ENCODE results near the gene C19orf38. TPM values are rescaled to one million over a fixed set of nuclear protein-coding genes. Genes with fewer than 3 reads are reported as not detected.

The C19orf38 gene
- total and polyA plus RNA-seq, 2 of the 4 experiments (the other 2 are of a cell fraction) = 0.18 to 0.19 TPM

DNA sequence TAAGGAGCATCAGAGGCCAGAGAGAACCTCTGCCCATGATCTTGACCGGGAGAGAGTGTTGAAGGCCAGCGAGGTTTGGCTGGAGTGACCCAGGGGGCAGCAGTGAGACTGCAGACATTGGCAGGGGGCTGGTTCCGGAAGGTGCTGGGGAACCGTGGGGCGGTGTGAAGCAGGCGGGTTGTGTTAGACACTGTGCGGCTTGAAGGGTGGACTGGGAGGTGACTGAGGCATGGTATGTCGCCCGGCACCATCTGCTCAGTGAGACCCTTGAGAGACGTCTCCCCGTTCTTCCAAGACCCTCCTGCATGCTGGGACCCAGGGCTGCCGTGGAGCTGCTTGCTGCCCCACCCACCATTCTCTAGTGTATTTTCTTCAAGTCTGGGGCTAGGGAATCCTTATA is 47.7 kb downstream of the C19orf38 start:
- H4K91ac ChIP-seq (ENCODE audit: insufficient read depth, low read depth, low read length) = no peak overlapping the region
- no peak overlapping the region for H2BK5ac ChIP-seq (ENCODE audit: low read depth, low read length, poor library complexity, severe bottlenecking)
- H3K79me1 ChIP-seq (ENCODE audit: low read depth in 1 of 2, low read length in 2 of 2) = peaks cover 34 to 88% of the 10 kb centered on the region in 2 experiments
- intact Hi-C loops (cut with micrococcal nuclease) = no loop called here
- 43% methylated on average over 1 of the region's 12 CpGs; no CpG with 5 or more reads in 1 of the 2 experiments for WGBS, 2 experiments (ENCODE audit: extremely low coverage in 2 of 2, insufficient read length in 1 of 2)
- peaks cover 28% of the 10 kb centered on the region for H3K9me1 ChIP-seq (ENCODE audit: insufficient read depth, low read length)
- no peak; the same call in 1 of the 2 replicates for ATAC-seq (ENCODE audit: low read depth)
- dilution Hi-C loops (cut with HindIII; ENCODE audit: low sequenced_read_pairs, unreplicated experiment) = no loop called here
- no TSS peak for BruUV-seq (replicated peaks)
- CTCF ChIA-PET = no interaction called here
- peak overlapping the region; percentile 56 for H2AFZ ChIP-seq (replicated peaks; ENCODE audit: low read length, poor library complexity)
- no peak overlapping the region for H2BK120ac ChIP-seq (ENCODE audit: low read depth, low read length)
- no peak overlapping the region for H3K14ac ChIP-seq (replicated peaks; ENCODE audit: low read depth, low read length)
- POLR2A ChIA-PET (ENCODE audit: unreplicated experiment) = no interaction called here
- H4K5ac ChIP-seq (ENCODE audit: low read depth, low read length) = no peak overlapping the region
- H4K20me1 ChIP-seq (ENCODE audit: insufficient read depth, low read length) = peaks cover 73% of the 10 kb centered on the region
- H3K4me1 ChIP-seq (ENCODE audit: control insufficient read depth, insufficient read depth, low read length) = peaks cover 16% of the 10 kb centered on the region
- H3K9me3 ChIP-seq (ENCODE audit: control insufficient read depth, insufficient read depth, low read length) = no peaks in the 10 kb centered on the region
- no peak overlapping the region for H3K23ac ChIP-seq (ENCODE audit: low read depth, low read length)
- H3K27me3 ChIP-seq (ENCODE audit: control insufficient read depth, insufficient read depth, low read length) = no peaks in the 10 kb centered on the region
- no peak overlapping the region for H3K4ac ChIP-seq (ENCODE audit: low read depth, low read length)
- H2AK9ac ChIP-seq (replicated peaks; ENCODE audit: low read depth, low read length, poor library complexity) = peak overlapping the region; percentile 9
- no peak for DNase-seq
- no peak overlapping the region for H4K8ac ChIP-seq (ENCODE audit: low read depth in 2 of 2, low read length in 2 of 2)
- no peak overlapping the region for H2AK5ac ChIP-seq (ENCODE audit: low read depth, low read length)
- no peaks in the 10 kb centered on the region for H3K36me3 ChIP-seq (ENCODE audit: control insufficient read depth, insufficient read depth, low read length)
- TF ChIP-seq BHLHE40 (IDR thresholded peaks at IDR 0.05; ENCODE audit: low read depth, low read length) (no peak), RFX5 (IDR thresholded peaks at IDR 0.05; ENCODE audit: low read depth, low read length) (no peak), FOS (IDR thresholded peaks at IDR 0.05; ENCODE audit: low read depth, low read length) (no peak), RCOR1 (IDR thresholded peaks at IDR 0.05; ENCODE audit: insufficient replicate concordance, low read length) (no peak), MAZ (IDR thresholded peaks at IDR 0.05; ENCODE audit: borderline replicate concordance, low read depth, low read length) (no peak), SMC3 (IDR thresholded peaks at IDR 0.05; ENCODE audit: low read depth, low read length) (no peak), MXI1 (IDR thresholded peaks at IDR 0.05; ENCODE audit: borderline replicate concordance, low read depth, low read length) (no peak), CEBPB (IDR thresholded peaks at IDR 0.05; ENCODE audit: low read depth, low read length) (no peak), MAFK (IDR thresholded peaks at IDR 0.05; ENCODE audit: low read depth, low read length) (no peak), POLR2A (IDR thresholded peaks at IDR 0.05; ENCODE audit: low read depth, low read length) (no peak), CHD1 (IDR thresholded peaks at IDR 0.05; ENCODE audit: low read depth, low read length) (no peak), RAD21 (IDR thresholded peaks at IDR 0.05; ENCODE audit: low read length) (no peak), CTCF (conservative IDR thresholded peaks at IDR 0.05; ENCODE audit: low read depth, low read length) (no peak), NFE2L2 (IDR thresholded peaks at IDR 0.05; ENCODE audit: low read depth, low read length) (no peak)
- TF ChIP-seq, protein P1, sequence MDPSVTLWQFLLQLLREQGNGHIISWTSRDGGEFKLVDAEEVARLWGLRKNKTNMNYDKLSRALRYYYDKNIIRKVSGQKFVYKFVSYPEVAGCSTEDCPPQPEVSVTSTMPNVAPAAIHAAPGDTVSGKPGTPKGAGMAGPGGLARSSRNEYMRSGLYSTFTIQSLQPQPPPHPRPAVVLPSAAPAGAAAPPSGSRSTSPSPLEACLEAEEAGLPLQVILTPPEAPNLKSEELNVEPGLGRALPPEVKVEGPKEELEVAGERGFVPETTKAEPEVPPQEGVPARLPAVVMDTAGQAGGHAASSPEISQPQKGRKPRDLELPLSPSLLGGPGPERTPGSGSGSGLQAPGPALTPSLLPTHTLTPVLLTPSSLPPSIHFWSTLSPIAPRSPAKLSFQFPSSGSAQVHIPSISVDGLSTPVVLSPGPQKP (IDR thresholded peaks at IDR 0.05; ENCODE audit: borderline replicate concordance, low read depth, low read length) = no peak
- TF ChIP-seq, protein P2, sequence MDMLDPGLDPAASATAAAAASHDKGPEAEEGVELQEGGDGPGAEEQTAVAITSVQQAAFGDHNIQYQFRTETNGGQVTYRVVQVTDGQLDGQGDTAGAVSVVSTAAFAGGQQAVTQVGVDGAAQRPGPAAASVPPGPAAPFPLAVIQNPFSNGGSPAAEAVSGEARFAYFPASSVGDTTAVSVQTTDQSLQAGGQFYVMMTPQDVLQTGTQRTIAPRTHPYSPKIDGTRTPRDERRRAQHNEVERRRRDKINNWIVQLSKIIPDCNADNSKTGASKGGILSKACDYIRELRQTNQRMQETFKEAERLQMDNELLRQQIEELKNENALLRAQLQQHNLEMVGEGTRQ (IDR thresholded peaks at IDR 0.05; ENCODE audit: low read depth, low read length) = no peak
- H2BK20ac ChIP-seq (ENCODE audit: low read depth, low read length) = no peak overlapping the region
- H2BK15ac ChIP-seq (ENCODE audit: low read depth, low read length) = no peak overlapping the region
- no peak overlapping the region for H3K4me3 ChIP-seq (ENCODE audit: insufficient read depth, low read depth, low read length)
- H3K4me2 ChIP-seq (ENCODE audit: low read depth, low read length) = no peak overlapping the region
- in situ Hi-C loops (cut with MboI; ENCODE audit: low sequenced_read_pairs) = no loop called here
- H3K9ac ChIP-seq (ENCODE audit: low read depth, low read length) = no peak overlapping the region
- no peak overlapping the region for H3K56ac ChIP-seq (ENCODE audit: extremely low read depth, insufficient read depth, low read length)
- no peak overlapping the region for H3K27ac ChIP-seq (ENCODE audit: insufficient read depth, low read length)
- no peak overlapping the region for H3K18ac ChIP-seq (ENCODE audit: low read depth, low read length)

Data from IMR-90 (cell line).